Right lobe of liver (tissue), 6 donors: ENCODE measurements around the gene IPO11. TPM values are rescaled to one million over a fixed set of nuclear protein-coding genes. Genes with fewer than 3 reads are reported as not detected.

Experiments
- ATAC-seq, 4 donors: fragments of 200-7000 bp; cut with Tn5 transposase; one replicate each; pipeline ENCODE4 v1.9.1; 2020; ENCODE audit warnings: mild to moderate bottlenecking in 4 of 4, moderate library complexity in 4 of 4
- DNase-seq, 3 donors: peaks; one replicate each; pipeline ENCODE4 v3.0.0-alpha.2; 2020
- H3K27ac ChIP-seq, 3 donors: fragments of 200-600 bp; one replicate each; pipeline ENCODE4 v1.8.0; 2022
- H3K27me3 ChIP-seq, 2 donors: fragments of 200-600 bp; one replicate each; pipeline ENCODE4 v1.8.0; 2022
- H3K36me3 ChIP-seq, 4 donors: fragments of 200-600 bp; sonication (generic) in 1 of 4; one replicate each; pipeline versions ENCODE4 v1.5.1 to v1.8.0; 2017 to 2022; ENCODE audit warnings: control low read depth in 1 of 4
- H3K4me1 ChIP-seq, 4 donors: fragments of 200-600 bp; sonication (generic) in 1 of 4; one replicate each; pipeline versions ENCODE4 v1.5.1 to v1.8.0; 2017 to 2022; ENCODE audit warnings: control low read depth in 1 of 4
- H3K4me3 ChIP-seq, 3 donors: fragments of 200-600 bp; one replicate each; pipeline ENCODE4 v1.8.0; 2022
- H3K9me3 ChIP-seq, 4 donors: fragments of 200-600 bp; sonication (generic) in 1 of 4; one replicate each; pipeline versions ENCODE4 v1.5.1 to v1.8.0; 2017 to 2022; ENCODE audit warnings: control low read depth in 1 of 4
- CTCF ChIP-seq, 4 donors: fragments of 200-600 bp in 3 of 4; fragments of 450-650 bp in 1 of 4; IDR thresholded peaks; one replicate each; pipeline versions ENCODE4 v1.5.1 to v1.8.0; 2016 to 2022; ENCODE audit warnings: antibody characterized with exemption in 4 of 4, mild to moderate bottlenecking in 2 of 4
- POLR2A ChIP-seq: fragments of 450-650 bp; IDR thresholded peaks from one replicate; pipeline ENCODE4 v1.6.1; 2017; ENCODE audit warnings: antibody characterized with exemption, mild to moderate bottlenecking
- WGBS: methylation state at CpG from one replicate; pipeline ENCODE4 v1.1.6; 2018; ENCODE audit warnings: low coverage, low lambda C conversion rate; ENCODE audit not compliant: insufficient coverage; ENCODE audit errors: missing lambda C conversion rate; 5-methylcytosine and 5-hydroxymethylcytosine counted together
- intact Hi-C, 2 donors: fragments of 100-400 bp; cut with DNase I; formaldehyde crosslinking; loops; one replicate each; pipeline versions ENCODE4 v1.11.2 to v1.14.1; 2022
- total RNA-seq, 6 experiments: library from RNA; depleted of rRNA in 2 of 6; stranded (reverse); fragments of >200 nt in 2 of 6; fragmentation: NEBNext Ultra II Directional in 3 of 6; extraction: Animal tissue kit (Norgen Biotek cat#: 25700) in 3 of 6; gene quantifications; one replicate each; pipeline versions ENCODE4 v1.1.0 to v1.2.4, GENCODE V29; 2016 to 2023
- donor health status: DM: no; HTN: yes; CAD: no.
- donor health status: DM: no; HTN: no; CAD: no.
- donor health status: DM: no; HTN: no; CAD: no.
- donor health status: DM: no; HTN: yes; CAD: no.
- donor health status: DM: no; HTN: yes; CAD: no.

Gene IPO11
- total RNA-seq, 6 experiments from 2014 or later: 8.3 to 15.7 (median 13.6) TPM

- Histone ChIP-seq H3K9me3 (no peaks in the 10 kb centered on the region), H3K27me3 (no peaks in the 10 kb centered on the region), H3K4me1 (no peaks in the 10 kb centered on the region), H3K27ac (no peak overlapping the region), H3K36me3 (peaks cover 0 to 8% (median 0%) of the 10 kb centered on the region in 4 donors), H3K4me3 (no peak overlapping the region)
- no peak for TF ChIP-seq POLR2A
- TF ChIP-seq CTCF (IDR thresholded peaks at IDR 0.05): no peak
- WGBS: 90% methylated on average over 1 of the region's 1 CpG
- DNase-seq (no peak), ATAC-seq (no peak)
- intact Hi-C loops: no loop called here
Measured at GRCh38 chr5:62494772-62495171, 82.2 kb downstream of the IPO11 start.

GRCh38 chr5:62496876-62497275, 84.3 kb downstream of the IPO11 start:
- peaks cover 0 to 5% (median 0%) of the 10 kb centered on the region in 4 donors for H3K36me3 ChIP-seq
- intact Hi-C loops: no loop called here
- TF ChIP-seq CTCF (IDR thresholded peaks at IDR 0.05) (no peak), POLR2A (no peak)
- H3K4me3 ChIP-seq: no peak overlapping the region
- no peak for ATAC-seq
- no peaks in the 10 kb centered on the region for H3K4me1 ChIP-seq
- no peaks in the 10 kb centered on the region for H3K9me3 ChIP-seq
- H3K27ac ChIP-seq: no peak overlapping the region
- 93% methylated on average over 7 of the region's 7 CpGs for WGBS
- DNase-seq: no peak
- H3K27me3 ChIP-seq: no peaks in the 10 kb centered on the region

GRCh38 chr5:62498961-62499360, 86.4 kb downstream of the IPO11 start:
- intact Hi-C loops: no loop called here
- Histone ChIP-seq H3K36me3 (peaks cover 0 to 5% (median 0%) of the 10 kb centered on the region in 4 donors), H3K27ac (no peak overlapping the region), H3K4me1 (no peaks in the 10 kb centered on the region), H3K9me3 (no peaks in the 10 kb centered on the region), H3K4me3 (no peak overlapping the region), H3K27me3 (no peaks in the 10 kb centered on the region)
- TF ChIP-seq CTCF (IDR thresholded peaks at IDR 0.05) (no peak), POLR2A (no peak)
- no peak for DNase-seq
- no peak for ATAC-seq
- 92% methylated on average over 5 of the region's 9 CpGs for WGBS

DNA sequence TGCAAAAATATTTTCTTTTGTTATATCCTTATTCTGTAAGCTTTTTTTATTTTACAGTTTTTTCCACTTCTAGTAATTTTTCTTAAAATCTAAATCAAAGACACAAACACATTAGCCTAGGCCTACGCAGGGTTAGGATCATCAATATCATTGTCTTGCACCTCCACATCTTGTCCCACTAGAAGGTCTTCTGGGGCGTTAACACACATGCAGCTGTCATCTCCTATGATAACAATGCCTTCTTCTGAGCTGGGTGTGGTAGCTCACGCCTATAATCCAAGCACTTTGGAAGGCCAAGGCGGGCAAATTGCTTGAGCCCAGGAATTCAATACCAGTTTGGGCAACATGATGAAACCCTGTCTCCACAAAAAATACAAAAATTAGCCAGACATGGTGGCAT, 87.2 kb downstream of the IPO11 start:
- 100% methylated on average over 3 of the region's 4 CpGs for WGBS
- H3K27me3 ChIP-seq: no peaks in the 10 kb centered on the region
- peaks cover 0 to 5% (median 0%) of the 10 kb centered on the region in 4 donors for H3K36me3 ChIP-seq
- H3K27ac ChIP-seq: no peak overlapping the region
- DNase-seq: no peak
- H3K4me1 ChIP-seq: no peaks in the 10 kb centered on the region
- intact Hi-C loops: no loop called here
- no peak overlapping the region for H3K4me3 ChIP-seq
- no peak for ATAC-seq
- TF ChIP-seq POLR2A (no peak), CTCF (IDR thresholded peaks at IDR 0.05) (no peak)
- no peaks in the 10 kb centered on the region for H3K9me3 ChIP-seq
